Esophagus (tissue), 2 donors: ENCODE results near the gene PDGFA. TPM values are rescaled to one million over a fixed set of nuclear protein-coding genes. Genes with fewer than 3 reads are reported as not detected.

Source experiments
- H3K27ac ChIP-seq, 2 donors: one replicate each; pipeline ENCODE4 v1.5.1; 2013; ENCODE audit warnings: low read depth in 2 of 2, mild to moderate bottlenecking in 2 of 2, inconsistent platforms in 1 of 2, low read length in 1 of 2, moderate library complexity in 1 of 2
- H3K27me3 ChIP-seq, 2 donors: one replicate each; pipeline ENCODE4 v1.6.1; 2013; ENCODE audit warnings: low read length in 2 of 2, control low read depth in 1 of 2, mild to moderate bottlenecking in 1 of 2; ENCODE audit not compliant: insufficient read depth in 2 of 2, control insufficient read depth in 1 of 2
- H3K36me3 ChIP-seq, 2 donors: one replicate each; pipeline ENCODE4 v1.6.1; 2013; ENCODE audit warnings: low read length in 1 of 2; ENCODE audit not compliant: control insufficient read depth in 2 of 2, insufficient read depth in 2 of 2
- H3K4me1 ChIP-seq, 2 donors: one replicate each; pipeline ENCODE4 v1.6.1; 2013; ENCODE audit warnings: low read length in 1 of 2; ENCODE audit not compliant: control insufficient read depth in 2 of 2, insufficient read depth in 2 of 2
- H3K4me3 ChIP-seq, 2 donors: one replicate each; pipeline ENCODE4 v1.5.1; 2013; ENCODE audit warnings: low read length in 2 of 2, mild to moderate bottlenecking in 2 of 2, low read depth in 1 of 2, moderate library complexity in 1 of 2
- H3K9me3 ChIP-seq, 2 donors: one replicate each; pipeline ENCODE4 v1.6.1; 2013; ENCODE audit warnings: mild to moderate bottlenecking in 2 of 2, low read depth in 1 of 2, low read length in 1 of 2, moderate library complexity in 1 of 2; ENCODE audit not compliant: control insufficient read depth in 2 of 2, insufficient read depth in 1 of 2
- WGBS, 2 donors: extraction: QIAGEN DNeasy Blood & Tissue Kit; methylation state at CpG; one replicate each; pipeline ENCODE4 v1.1.7; 2013; 5-methylcytosine and 5-hydroxymethylcytosine counted together
- polyA plus RNA-seq, 2 donors: library from polyadenylated mRNA; stranded (reverse); fragments of 200-250 nt; gene quantifications; one replicate each; pipeline ENCODE4 v1.2.3, GENCODE V29; 2013
- donor health status: healthy with polysubstance abuse.
- donor health status: Bipolar disorder and iron deficiency.

Gene PDGFA
- polyA plus RNA-seq, 2 donors, result 5.5 to 6.1 TPM

DNA sequence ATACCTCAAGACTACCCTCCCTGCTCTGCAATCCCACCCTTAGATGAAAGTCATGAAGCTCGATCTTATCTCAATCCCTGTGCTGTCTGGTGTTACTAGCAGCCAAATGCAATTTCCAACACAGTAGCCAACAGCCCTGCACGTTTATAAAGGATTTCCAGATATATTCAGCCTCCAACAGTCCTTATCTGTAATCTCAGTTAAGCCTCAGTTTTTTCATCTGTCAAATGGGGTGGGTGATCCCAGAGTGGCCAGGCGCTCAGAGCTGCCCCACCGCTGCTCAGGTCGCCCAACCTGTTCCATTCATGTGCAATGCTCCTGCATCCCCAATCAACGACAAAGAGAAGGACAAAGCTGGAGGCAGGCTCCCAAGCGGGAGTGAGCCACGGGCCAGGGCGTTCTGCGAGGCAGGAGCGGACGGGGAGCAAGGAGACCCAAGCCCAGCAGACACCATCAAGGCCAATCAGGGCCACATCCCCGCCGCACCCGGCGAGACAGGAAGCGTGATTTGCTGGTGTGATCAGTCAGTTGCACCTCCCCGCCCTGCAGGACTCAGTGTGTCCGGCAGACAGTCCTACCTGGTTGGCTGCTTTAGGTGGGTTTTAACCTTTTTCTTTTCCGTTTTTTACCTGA, 19.7 kb downstream of the PDGFA start:
- Histone ChIP-seq H3K27ac (no peak overlapping the region), H3K4me1 (peaks cover 0 to 5% of the 10 kb centered on the region in 2 donors), H3K4me3 (no peak overlapping the region), H3K27me3 (no peaks in the 10 kb centered on the region), H3K36me3 (peaks cover 0 to 20% of the 10 kb centered on the region in 2 donors), H3K9me3 (no peaks in the 10 kb centered on the region)
- 92 to 94% methylated on average over 20 of the region's 20 CpGs for WGBS, 2 donors

DNA sequence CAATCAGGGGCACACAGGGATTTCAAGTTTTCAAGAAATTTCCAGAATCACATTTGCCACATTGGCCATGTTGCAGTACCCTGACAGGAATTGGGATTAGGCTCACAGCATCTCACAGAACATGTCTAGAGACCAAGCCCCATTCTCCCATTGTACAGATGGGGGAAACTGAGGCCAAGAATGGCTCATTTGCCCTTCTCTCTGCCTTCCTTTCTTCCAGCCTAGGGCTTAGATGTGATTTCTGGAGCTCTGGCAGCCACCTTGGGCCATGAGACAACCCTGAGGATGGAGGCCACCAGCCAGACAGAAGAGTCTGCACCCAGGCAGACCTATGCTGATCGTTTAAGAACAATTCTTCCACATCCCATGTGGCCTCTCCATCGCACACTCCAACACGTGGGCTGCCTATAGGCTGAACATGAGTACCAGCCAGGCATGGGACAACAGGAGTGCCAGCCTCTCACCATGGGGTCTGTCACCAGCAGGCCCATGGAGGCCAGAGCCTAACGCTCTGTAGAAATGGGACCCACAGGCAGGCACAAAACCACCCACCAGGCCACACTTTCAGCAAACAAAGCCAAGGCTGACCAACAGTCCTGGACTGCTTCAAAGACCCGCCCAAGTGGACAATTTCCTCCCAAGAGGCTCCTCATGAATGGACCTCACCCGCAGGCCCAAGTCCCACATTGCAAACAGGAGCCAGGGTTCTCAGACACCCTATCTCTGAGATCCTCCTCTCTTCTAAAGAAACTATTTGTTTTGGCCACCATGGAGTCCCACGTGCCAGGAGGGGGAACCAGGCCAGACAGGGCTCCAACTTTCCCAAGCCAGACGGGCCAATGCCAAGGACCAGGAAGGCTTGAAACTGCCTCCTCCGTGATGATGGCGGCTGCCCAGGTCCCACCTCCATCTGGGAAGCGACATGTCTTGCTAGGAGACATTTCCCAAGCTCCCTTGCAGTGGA, 20.7 kb downstream of the PDGFA start:
- Histone ChIP-seq H3K36me3 (peaks cover 0 to 20% of the 10 kb centered on the region in 2 donors), H3K27ac (no peak overlapping the region), H3K9me3 (no peaks in the 10 kb centered on the region), H3K27me3 (no peaks in the 10 kb centered on the region), H3K4me1 (peaks cover 0 to 5% of the 10 kb centered on the region in 2 donors), H3K4me3 (no peak overlapping the region)
- 69 to 72% methylated on average over 11 of the region's 11 CpGs for WGBS, 2 donors

DNA sequence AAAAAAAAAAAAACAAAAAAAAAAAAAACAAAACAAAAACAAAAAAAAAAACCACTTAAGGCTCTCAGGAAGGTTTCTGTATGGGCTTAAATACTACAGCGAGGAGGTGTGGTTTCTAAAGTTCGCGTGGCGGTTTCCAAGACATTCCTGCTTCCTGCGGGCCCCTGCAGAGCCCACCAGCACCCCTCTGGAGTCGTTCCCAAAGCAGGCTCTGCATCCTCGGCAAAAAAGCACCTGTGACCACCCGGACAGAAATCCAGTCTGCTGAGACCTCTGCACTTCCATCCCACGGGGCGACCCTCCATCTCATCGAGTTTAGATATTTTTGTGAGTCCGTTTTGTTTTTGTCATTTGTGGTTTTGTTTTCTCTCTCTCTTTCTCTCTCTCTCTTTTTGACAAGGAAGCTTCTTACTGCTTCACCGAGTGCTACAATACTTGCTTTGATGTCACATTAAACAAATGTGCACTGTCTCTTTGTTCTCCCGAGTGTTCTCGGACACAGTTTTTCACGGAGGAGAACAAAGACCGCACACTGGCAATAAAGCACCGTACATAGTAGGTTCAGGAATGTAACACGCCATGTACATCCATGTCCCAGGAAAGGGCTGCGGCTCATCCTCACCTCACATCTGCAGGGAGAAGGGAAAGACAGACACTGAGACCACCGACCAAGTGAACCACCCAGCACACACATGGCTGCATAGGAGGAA, 21.5 kb downstream of the PDGFA start:
- no peak overlapping the region for H3K27ac ChIP-seq
- no peak overlapping the region for H3K4me3 ChIP-seq
- 69 to 74% methylated on average over 21 of the region's 21 CpGs for WGBS, 2 donors
- H3K27me3 ChIP-seq, result no peaks in the 10 kb centered on the region
- H3K9me3 ChIP-seq, result no peaks in the 10 kb centered on the region
- peaks cover 0 to 20% of the 10 kb centered on the region in 2 donors for H3K36me3 ChIP-seq
- peaks cover 0 to 5% of the 10 kb centered on the region in 2 donors for H3K4me1 ChIP-seq

DNA sequence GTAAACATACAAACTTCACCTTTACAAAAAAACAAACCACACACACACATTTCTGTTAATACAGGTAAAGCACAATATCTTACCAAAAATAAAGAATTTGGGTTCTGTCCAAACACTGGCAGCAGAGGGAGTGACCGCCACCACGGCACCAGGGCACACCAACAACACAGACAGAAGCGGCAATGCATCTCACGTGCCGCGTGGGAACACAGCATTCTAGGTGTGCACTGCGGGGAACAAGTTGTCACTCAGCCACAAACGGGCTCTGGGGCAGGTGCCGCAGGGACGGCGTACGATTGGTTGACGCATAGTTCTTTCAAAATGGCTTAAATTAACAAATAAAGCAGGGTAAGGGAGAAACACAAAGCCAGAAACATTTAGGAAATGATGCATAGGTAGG, 22.3 kb downstream of the PDGFA start:
- Histone ChIP-seq H3K4me1 (peaks cover 0 to 7% of the 10 kb centered on the region in 2 donors), H3K27ac (no peak overlapping the region), H3K9me3 (no peaks in the 10 kb centered on the region), H3K4me3 (no peak overlapping the region), H3K27me3 (no peaks in the 10 kb centered on the region), H3K36me3 (peaks cover 0 to 20% of the 10 kb centered on the region in 2 donors)
- WGBS, 2 donors, result 86 to 92% methylated on average over 13 of the region's 13 CpGs

DNA sequence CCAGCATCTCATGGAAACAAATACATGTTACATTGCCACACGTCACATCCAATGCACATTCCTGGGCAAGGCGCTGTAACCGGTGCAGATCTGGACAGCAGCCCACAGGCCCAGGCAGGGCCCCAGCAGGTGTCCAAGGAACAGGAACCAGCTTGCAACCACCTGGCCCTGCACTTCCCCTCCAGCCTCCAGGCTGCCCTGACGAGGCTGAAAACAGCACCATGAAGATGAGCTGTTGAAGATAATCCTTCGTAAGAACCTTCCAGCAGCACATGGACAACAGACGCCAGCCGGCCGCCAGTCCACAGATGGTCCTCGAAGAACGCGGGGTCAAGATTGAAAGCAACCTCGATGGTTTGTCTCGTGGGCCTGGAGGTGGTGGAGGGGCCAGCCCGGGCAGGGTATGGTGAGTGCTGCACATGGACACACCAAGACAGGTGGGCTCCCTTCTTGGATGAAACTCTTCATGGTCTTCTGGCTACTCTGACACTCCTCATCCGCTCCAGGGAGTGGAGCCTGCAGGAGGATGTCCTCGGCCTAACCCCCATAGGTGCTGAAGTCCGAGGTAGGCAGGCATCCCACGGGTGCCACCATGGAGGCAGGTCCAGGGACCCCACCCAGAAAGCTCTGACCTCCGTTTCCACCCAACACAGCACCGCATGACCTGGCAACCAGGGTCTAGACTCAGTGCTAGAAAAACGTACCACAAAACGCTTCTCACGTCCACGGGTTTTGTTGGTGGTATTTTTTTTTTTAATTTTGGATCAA, 22.9 kb downstream of the PDGFA start:
- Histone ChIP-seq H3K36me3 (peaks cover 0 to 20% of the 10 kb centered on the region in 2 donors), H3K4me1 (peaks cover 0 to 8% of the 10 kb centered on the region in 2 donors), H3K27me3 (no peaks in the 10 kb centered on the region), H3K4me3 (no peak overlapping the region), H3K27ac (no peak overlapping the region), H3K9me3 (no peaks in the 10 kb centered on the region)
- 65 to 70% methylated on average over 24 of the region's 24 CpGs for WGBS, 2 donors

DNA sequence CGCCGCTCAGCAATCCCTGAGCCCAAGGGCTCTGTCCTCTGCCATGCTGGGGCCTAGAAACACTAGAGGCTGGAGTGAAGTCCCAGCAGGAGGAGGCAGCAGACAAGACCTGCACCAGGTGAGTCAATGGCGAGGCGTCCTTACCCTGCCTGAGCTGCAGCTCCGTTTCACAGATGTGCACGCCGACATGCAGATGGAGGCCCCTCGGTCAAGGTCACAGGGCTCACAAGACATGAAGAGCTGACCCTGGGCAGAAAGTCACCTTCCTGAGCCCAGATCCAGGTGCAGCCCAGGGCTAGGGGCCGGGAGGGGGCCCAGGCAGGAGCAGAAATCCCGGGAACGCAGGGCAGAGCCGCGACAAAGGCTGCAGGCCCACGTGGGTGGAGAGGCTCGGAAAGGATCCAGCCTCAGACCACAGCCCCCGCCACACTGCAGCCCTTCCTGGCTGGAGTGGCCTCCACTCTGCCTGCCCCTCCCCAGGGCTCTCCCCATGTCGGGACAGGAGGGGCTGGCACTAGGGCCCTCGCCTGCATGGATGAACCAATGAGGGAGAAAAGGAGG, 23.8 kb downstream of the PDGFA start:
- H3K27ac ChIP-seq, result no peak overlapping the region
- no peaks in the 10 kb centered on the region for H3K9me3 ChIP-seq
- no peak overlapping the region for H3K4me3 ChIP-seq
- H3K36me3 ChIP-seq, result peaks cover 0 to 18% of the 10 kb centered on the region in 2 donors
- 67 to 68% methylated on average over 18 of the region's 18 CpGs for WGBS, 2 donors
- H3K4me1 ChIP-seq, result peaks cover 0 to 8% of the 10 kb centered on the region in 2 donors
- H3K27me3 ChIP-seq, result no peaks in the 10 kb centered on the region

DNA sequence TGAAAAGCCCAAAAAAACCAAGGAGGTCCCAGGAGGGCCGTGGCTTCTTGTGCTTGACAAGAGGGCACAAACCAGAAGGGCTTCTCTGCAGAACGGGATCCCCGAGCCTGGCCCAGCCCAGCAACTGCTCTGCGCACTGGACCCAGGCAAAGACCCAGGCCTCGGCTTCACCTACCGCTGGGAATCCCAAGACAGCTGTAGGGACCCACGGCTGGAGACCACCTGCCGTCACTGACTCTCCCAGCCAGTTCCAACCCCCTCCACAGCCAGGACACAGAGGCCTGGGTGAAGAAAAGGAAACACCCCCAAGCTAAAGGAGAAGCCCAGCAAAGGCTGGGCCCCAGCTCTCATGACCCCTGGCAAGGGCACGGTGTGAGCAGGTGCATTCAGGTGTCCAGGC, 24.3 kb downstream of the PDGFA start:
- 80 to 89% methylated on average over 9 of the region's 9 CpGs for WGBS, 2 donors
- Histone ChIP-seq H3K36me3 (peaks cover 0 to 13% of the 10 kb centered on the region in 2 donors), H3K27ac (no peak overlapping the region), H3K27me3 (no peaks in the 10 kb centered on the region), H3K4me3 (no peak overlapping the region), H3K9me3 (no peaks in the 10 kb centered on the region), H3K4me1 (peaks cover 0 to 10% of the 10 kb centered on the region in 2 donors)

DNA sequence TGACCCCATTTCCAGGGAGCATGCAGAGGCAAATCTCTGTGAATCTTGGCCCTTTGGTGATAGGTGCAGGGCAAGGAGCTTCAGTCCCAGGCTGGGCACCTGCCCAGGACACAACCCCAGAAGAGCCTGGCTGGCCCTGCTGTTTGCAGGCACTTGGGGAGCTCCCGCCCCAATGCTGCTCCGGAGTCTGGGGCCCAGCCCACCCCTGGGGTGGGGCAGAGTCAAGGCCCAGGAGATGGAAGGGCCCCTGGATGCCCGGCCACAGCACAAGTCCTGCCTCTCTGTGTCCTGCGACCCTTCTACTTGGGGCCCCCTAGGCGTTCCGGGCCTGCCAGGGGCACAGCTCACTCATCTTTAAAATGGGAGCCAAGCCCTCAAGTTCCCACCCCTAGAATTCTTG, 24.7 kb downstream of the PDGFA start:
- Histone ChIP-seq H3K4me3 (no peak overlapping the region), H3K36me3 (peaks cover 0 to 9% of the 10 kb centered on the region in 2 donors), H3K4me1 (peaks cover 0 to 11% of the 10 kb centered on the region in 2 donors), H3K9me3 (no peaks in the 10 kb centered on the region), H3K27me3 (no peaks in the 10 kb centered on the region), H3K27ac (no peak overlapping the region)
- WGBS, 2 donors, result 73 to 80% methylated on average over 6 of the region's 6 CpGs
